ENCODE data around the gene TAAR5. TPM values are rescaled to one million over a fixed set of nuclear protein-coding genes. Genes with fewer than 3 reads are reported as not detected.

Gene TAAR5
- total RNA-seq, 1 experiment from 2014 or later = not detected

DNA sequence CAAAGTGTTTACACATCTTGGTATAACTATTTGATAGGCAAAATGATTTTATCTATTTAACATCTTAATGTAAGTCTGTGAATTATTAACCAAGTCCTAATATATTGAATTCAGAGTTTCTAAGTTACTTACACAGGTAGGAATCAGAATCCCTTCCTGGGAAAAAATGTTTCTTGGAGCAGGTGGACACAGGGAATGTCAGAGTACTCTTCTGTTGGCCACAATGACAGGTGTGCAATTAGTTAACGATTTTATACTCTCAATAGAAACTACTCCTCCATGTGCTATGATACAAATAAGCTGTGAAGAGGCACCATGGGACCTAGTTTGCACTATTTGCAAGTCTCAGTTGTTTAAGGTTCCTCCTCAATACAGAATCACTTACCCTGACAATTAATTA is 821 bp upstream of the TAAR5 start:
- no peak for DNase-seq
- ATAC-seq = no peak
- Histone ChIP-seq H3K36me3 (ENCODE audit: low read depth, low read length) (no peaks in the 10 kb centered on the region), H3K9ac (ENCODE audit: low read length) (no peak overlapping the region), H3K4me2 (ENCODE audit: low read length) (no peak overlapping the region), H2AFZ (ENCODE audit: low read length) (no peak overlapping the region), H3K9me2 (replicated peaks; ENCODE audit: low read length) (no peaks in the 10 kb centered on the region), H3K27me3 (ENCODE audit: low read length) (no peaks in the 10 kb centered on the region), H3K9me3 (ENCODE audit: low read length) (no peaks in the 10 kb centered on the region), H3K4me3 (ENCODE audit: low read length) (no peak overlapping the region), H3K27ac (ENCODE audit: low read length) (no peak overlapping the region), H3K4me1 (ENCODE audit: insufficient read depth, low read length) (no peaks in the 10 kb centered on the region), H3K79me2 (ENCODE audit: low read length) (no peaks in the 10 kb centered on the region), H3F3A (ENCODE audit: low read length, unreplicated experiment) (no peaks in the 10 kb centered on the region), H4K20me1 (ENCODE audit: low read length) (no peaks in the 10 kb centered on the region)
- ChIA-PET POLR2A (ENCODE audit: unreplicated experiment) (no interaction called here), CTCF (no interaction called here)
- intact Hi-C loops (cut with micrococcal nuclease) = no loop called here
- BruUV-seq (replicated peaks) = no TSS peak
- TF ChIP-seq EZH2phosphoT487 (IDR thresholded peaks at IDR 0.05; ENCODE audit: borderline replicate concordance, low read length) (no peak), EZH2 (IDR thresholded peaks at IDR 0.05; ENCODE audit: low read length, unreplicated experiment) (no peak)
- TF ChIP-seq, protein P1, sequence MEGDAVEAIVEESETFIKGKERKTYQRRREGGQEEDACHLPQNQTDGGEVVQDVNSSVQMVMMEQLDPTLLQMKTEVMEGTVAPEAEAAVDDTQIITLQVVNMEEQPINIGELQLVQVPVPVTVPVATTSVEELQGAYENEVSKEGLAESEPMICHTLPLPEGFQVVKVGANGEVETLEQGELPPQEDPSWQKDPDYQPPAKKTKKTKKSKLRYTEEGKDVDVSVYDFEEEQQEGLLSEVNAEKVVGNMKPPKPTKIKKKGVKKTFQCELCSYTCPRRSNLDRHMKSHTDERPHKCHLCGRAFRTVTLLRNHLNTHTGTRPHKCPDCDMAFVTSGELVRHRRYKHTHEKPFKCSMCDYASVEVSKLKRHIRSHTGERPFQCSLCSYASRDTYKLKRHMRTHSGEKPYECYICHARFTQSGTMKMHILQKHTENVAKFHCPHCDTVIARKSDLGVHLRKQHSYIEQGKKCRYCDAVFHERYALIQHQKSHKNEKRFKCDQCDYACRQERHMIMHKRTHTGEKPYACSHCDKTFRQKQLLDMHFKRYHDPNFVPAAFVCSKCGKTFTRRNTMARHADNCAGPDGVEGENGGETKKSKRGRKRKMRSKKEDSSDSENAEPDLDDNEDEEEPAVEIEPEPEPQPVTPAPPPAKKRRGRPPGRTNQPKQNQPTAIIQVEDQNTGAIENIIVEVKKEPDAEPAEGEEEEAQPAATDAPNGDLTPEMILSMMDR (conservative IDR thresholded peaks at IDR 0.05; ENCODE audit: low read depth, low read length) = no peak

- Histone ChIP-seq H3K9me2 (replicated peaks; ENCODE audit: low read length) (no peaks in the 10 kb centered on the region), H2AFZ (ENCODE audit: low read length) (no peak overlapping the region), H3K9me3 (ENCODE audit: low read length) (no peaks in the 10 kb centered on the region), H3K9ac (ENCODE audit: low read length) (no peak overlapping the region), H3K27me3 (ENCODE audit: low read length) (no peaks in the 10 kb centered on the region), H3F3A (ENCODE audit: low read length, unreplicated experiment) (no peaks in the 10 kb centered on the region), H3K27ac (ENCODE audit: low read length) (no peak overlapping the region), H3K4me2 (ENCODE audit: low read length) (no peak overlapping the region), H3K36me3 (ENCODE audit: low read depth, low read length) (no peaks in the 10 kb centered on the region), H3K4me1 (ENCODE audit: insufficient read depth, low read length) (no peaks in the 10 kb centered on the region), H3K4me3 (ENCODE audit: low read length) (no peak overlapping the region), H3K79me2 (ENCODE audit: low read length) (no peaks in the 10 kb centered on the region), H4K20me1 (ENCODE audit: low read length) (no peaks in the 10 kb centered on the region)
- ChIA-PET CTCF (no interaction called here), POLR2A (ENCODE audit: unreplicated experiment) (no interaction called here)
- ATAC-seq = no peak
- BruUV-seq (replicated peaks) = no TSS peak
- no peak for TF ChIP-seq EZH2phosphoT487 (IDR thresholded peaks at IDR 0.05; ENCODE audit: borderline replicate concordance, low read length)
- TF ChIP-seq EZH2 (IDR thresholded peaks at IDR 0.05; ENCODE audit: low read length, unreplicated experiment) = no peak
- TF ChIP-seq, protein P1 (conservative IDR thresholded peaks at IDR 0.05; ENCODE audit: low read depth, low read length) = no peak
- intact Hi-C loops (cut with micrococcal nuclease) = no loop called here
- DNase-seq = no peak
These were observed 2.1 kb downstream of the TAAR5 start for GRCh38 chr6:132587424-132587823.

GRCh38 chr6:132584698-132585097 is 4.8 kb downstream of the TAAR5 start:
- DNase-seq (no peak), ATAC-seq (no peak)
- intact Hi-C loops (cut with micrococcal nuclease) = no loop called here
- H3K27ac ChIP-seq (ENCODE audit: low read length) = no peak overlapping the region
- TF ChIP-seq, protein P1 (conservative IDR thresholded peaks at IDR 0.05; ENCODE audit: low read depth, low read length) = no peak
- TF ChIP-seq EZH2phosphoT487 (IDR thresholded peaks at IDR 0.05; ENCODE audit: borderline replicate concordance, low read length) (no peak), EZH2 (IDR thresholded peaks at IDR 0.05; ENCODE audit: low read length, unreplicated experiment) (no peak)
- ChIA-PET POLR2A (ENCODE audit: unreplicated experiment) (no interaction called here), CTCF (no interaction called here)
- H3K4me3 ChIP-seq (ENCODE audit: low read length) = no peak overlapping the region
- H3K4me1 ChIP-seq (ENCODE audit: insufficient read depth, low read length) = no peaks in the 10 kb centered on the region
- BruUV-seq (replicated peaks) = no TSS peak
- no peaks in the 10 kb centered on the region for H3K9me2 ChIP-seq (replicated peaks; ENCODE audit: low read length)
- no peaks in the 10 kb centered on the region for H3K36me3 ChIP-seq (ENCODE audit: low read depth, low read length)
- no peaks in the 10 kb centered on the region for H3K79me2 ChIP-seq (ENCODE audit: low read length)
- no peak overlapping the region for H3K9ac ChIP-seq (ENCODE audit: low read length)
- no peaks in the 10 kb centered on the region for H4K20me1 ChIP-seq (ENCODE audit: low read length)
- H3F3A ChIP-seq (ENCODE audit: low read length, unreplicated experiment) = no peaks in the 10 kb centered on the region
- no peak overlapping the region for H2AFZ ChIP-seq (ENCODE audit: low read length)
- H3K27me3 ChIP-seq (ENCODE audit: low read length) = no peaks in the 10 kb centered on the region
- no peak overlapping the region for H3K4me2 ChIP-seq (ENCODE audit: low read length)
- H3K9me3 ChIP-seq (ENCODE audit: low read length) = no peaks in the 10 kb centered on the region

All from PC-3 (cell line).